HG02970 (cell line): ENCODE results near the gene TMEM63C.
"Not testable (repeated sequence)": the region's sequence is repeated elsewhere in the genome, so short reads cannot be mapped to it uniquely, and the experiment has no call there.

Experiments
- ATAC-seq: cut with Tn5 transposase; IDR thresholded peaks from one replicate; pipeline ENCODE4 v1.9.1; 2021; ENCODE audit warnings: mild to moderate bottlenecking, moderate library complexity, moderate number of reproducible peaks; ENCODE audit not compliant: unreplicated experiment, low FRiP score

Gene TMEM63C

GRCh38 chr14:77154421-77154820, 27.2 kb upstream of the TMEM63C start:
- ATAC-seq, result no peak

- no peak for ATAC-seq
Measured at GRCh38 chr14:77155083-77155482, 26.5 kb upstream of the TMEM63C start.

GRCh38 chr14:77157740-77158139, 23.9 kb upstream of the TMEM63C start:
- ATAC-seq, result no peak

DNA sequence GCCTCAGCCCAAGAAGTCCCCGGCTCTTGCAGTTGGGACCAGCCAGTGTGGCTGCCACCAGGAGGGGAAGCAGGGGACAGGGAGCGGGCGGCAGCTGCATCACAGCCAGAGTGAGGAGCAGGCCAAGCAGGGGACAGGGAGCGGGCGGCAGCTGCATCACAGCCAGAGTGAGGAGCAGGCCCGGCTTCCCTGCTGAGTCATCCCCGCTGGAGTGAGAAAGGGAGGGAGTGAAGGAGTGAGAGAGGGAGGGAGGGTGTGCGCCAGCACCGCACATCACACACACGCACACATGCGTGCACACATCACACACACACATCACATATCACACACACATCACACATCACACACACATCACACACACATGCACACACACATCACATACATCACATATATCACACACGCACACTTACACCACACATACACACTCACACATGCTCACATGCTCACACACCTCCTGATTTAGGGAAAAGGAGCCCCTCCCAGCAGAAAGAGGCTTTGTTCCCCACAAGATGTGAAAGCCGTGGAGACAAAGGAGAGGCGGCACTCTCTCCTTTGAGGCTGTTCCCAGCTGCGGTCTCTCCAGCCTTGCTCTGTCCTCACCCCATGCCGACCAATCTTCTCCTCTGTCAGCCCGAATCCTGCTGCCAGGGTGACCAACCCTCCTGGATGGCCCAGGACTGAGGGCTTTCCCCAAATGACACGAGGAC, 23.3 kb upstream of the TMEM63C start:
- no peak for ATAC-seq

DNA sequence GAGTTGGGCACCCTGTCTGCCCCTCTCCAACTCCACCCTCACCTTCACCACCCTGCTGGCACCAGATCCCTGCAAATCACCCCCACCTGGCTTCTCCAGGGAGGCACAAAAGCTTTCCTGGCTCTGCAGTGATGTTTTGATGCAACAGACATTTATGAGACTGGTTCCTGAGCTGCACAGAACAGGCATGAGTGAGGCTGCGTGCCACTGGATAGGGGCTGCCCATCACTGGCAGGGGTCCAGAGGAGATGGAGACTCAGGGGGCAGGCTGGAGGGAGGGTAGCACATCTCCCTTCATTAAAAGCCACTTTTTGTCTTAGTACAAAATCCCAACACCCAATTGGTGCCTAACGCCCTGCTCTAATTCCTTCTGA, 22.7 kb upstream of the TMEM63C start:
- ATAC-seq, result no peak

GRCh38 chr14:77161011-77161410, 20.6 kb upstream of the TMEM63C start:
- no peak for ATAC-seq

DNA sequence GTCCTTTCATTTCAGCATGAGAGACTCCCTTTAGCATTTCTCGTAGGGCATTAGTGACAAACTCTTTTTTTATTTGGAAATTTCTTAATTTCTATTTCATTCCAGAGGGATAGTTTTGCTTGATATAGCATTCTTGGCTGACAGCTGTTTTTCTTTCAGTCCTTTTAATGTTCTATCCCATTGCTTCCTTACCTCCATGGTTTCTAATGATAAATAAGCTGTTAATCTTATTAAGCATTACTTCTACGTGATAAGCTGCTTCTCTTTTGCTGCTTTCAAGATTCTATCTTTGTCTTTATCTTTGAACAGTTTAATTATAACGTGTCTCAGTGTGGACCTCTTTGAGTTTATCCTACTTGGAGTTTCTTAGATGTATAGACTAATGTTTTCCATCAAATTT, 11.6 kb upstream of the TMEM63C start:
- no peak for ATAC-seq

- no peak for ATAC-seq
Measured at GRCh38 chr14:77172916-77173315, 8.7 kb upstream of the TMEM63C start.

DNA sequence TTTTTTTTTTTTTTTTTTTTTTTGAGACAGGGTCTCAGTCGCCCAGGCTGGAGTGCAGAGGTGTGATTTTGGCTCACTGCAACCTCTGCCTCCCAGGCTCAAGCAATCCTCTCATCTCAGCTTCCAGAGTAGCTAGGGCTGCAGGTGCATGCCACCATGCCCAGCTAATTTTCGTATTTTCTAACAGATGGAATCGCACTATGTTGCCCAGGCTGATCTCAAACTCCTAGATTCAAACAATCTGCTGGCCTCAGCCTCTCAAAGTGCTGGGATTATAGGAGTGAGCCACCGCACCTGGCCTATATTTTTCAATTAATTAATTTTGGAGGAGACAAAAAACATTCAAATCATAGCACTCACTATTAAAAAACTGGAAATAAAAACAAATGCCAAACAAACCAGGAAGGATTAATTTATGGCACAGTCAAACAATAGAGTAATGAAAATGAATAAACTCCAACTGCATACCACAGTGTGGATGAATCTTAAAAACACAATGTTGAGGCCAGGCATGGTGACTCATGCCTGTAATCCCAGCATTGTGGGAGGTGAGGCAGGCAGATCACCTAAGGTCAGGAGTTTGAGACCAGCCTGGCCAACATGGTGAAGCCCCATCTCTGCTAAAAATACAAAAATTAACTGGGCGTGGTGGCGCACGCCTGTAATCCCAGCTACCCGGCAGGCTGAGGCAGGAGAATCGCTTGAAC, 7.5 kb upstream of the TMEM63C start:
- ATAC-seq, result not testable (repeated sequence)

GRCh38 chr14:77175843-77176242, 5.8 kb upstream of the TMEM63C start:
- no peak for ATAC-seq

GRCh38 chr14:77177702-77178101, 3.9 kb upstream of the TMEM63C start:
- ATAC-seq, result no peak

DNA sequence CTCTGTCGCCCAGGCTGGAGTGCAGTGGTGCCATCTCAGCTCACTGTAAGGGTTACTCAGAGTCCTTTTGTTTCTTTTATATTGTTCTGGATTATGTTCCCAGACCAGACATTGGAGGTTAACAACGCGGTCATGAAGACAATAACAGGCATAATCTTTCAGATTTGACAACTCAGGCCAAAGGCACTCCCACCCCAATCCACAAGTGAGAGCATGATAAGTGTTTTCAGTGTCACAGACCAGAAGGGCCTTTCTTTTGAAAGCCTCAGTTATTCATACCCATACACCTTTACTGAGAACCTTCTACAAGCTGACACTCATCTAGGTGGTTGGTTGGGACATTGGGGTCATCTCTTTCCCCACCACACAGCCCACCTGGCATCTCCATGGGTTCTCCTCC, 2.9 kb upstream of the TMEM63C start:
- ATAC-seq, result no peak

- ATAC-seq, result no peak
Measured at GRCh38 chr14:77180726-77181602, 634 bp upstream of the TMEM63C start.

DNA sequence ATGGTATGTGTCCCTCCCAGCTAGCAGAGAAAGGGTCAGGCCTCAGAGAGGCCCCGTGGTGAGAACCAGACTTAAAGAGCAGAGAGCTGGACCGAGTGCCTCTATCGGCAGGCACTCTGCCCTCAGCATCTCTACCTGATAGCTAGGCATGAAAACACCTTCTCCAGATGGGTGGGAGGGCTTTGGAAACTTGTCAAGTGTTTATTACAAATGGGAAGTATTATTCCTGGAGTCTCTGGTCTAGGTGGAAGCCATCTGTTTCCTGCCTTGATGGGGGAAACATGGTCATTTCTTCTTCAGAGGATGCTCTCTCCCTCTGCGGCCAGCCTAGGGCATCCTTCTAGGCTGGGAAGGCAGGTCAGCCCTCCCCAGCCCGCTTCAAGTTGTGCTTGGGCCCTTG, 2.3 kb downstream of the TMEM63C start:
- no peak for ATAC-seq

GRCh38 chr14:77184396-77185092, 2.9 kb downstream of the TMEM63C start:
- no peak for ATAC-seq

DNA sequence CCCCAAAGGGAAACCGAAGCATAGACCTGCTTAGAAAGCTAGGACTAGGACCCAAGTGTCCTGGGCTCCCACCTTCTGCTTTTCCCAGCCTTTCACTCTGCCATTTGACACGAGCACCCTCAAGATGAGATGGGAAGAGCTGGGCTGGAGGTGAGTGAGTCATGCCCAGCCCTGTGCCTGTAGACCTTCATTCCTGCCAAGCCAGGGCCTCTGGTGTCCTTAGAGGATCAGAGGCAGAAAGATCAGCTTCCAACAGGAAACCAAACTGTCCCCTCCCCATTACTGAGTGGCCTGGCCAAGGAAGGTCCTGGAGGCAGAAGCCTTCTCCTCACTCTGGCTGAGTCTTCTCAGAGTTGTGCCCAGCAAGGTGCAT, 3.5 kb downstream of the TMEM63C start:
- ATAC-seq, result no peak

DNA sequence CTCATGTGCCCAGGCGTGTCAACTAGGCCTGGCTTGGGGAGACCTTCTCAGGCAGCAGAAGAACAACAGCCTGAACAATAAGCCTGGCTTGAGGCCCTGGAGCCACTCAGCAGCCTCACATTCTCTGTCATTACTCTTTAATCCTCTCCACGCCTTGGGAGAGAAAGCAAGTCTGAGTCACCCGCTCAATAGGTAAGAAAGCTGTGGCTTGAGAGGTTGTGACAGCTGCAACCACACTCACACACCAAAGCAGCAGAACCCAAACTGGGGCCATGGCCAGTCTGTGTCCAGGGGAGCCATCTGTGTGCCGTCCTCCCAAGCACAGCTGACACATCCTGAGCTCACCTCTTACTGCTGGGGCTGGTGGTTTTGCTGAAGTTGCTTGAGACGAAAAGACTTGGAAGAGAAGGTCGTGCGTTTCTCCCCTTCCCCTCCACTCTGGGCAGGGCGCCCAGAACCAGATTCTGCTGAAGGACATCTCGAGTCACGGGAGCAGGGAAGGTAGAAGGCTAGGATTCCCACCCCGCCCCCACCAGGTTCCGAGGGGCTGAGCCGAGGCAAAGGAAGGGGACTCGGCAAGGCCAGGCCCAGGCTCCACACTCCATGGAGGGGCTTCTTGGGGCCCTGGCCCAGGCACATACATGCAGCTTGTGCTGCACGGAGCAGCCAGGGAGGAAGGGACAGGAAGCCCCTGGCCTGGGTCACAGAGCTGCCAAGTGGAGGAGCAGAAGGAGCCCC, 5.5 kb downstream of the TMEM63C start:
- ATAC-seq, result no peak

DNA sequence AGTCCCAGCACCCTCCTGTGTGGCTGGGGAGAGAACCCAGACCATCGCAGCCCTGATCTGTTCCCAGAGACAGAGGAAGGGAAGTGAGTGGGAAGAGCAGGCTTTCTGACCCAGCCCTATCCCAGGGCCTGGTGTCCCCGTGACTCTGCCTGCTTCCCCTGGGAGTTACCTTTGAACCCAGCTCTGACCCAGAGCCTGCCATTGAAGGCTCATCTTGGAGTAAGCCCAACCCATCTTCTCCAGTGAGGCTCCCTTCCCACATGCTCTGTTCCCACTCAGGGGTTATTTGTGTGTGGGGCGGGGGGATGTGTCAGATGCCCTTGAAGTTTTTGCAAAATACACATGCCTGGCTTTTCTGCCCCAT, 6.0 kb downstream of the TMEM63C start:
- no peak for ATAC-seq

GRCh38 chr14:77189479-77189878, 7.9 kb downstream of the TMEM63C start:
- ATAC-seq, result no peak

GRCh38 chr14:77190977-77191376, 9.4 kb downstream of the TMEM63C start:
- ATAC-seq, result no peak
